ENCODE measurements around the gene NPAS3. TPM values are rescaled to one million over a fixed set of nuclear protein-coding genes. Genes with fewer than 3 reads are reported as not detected.

The NPAS3 gene
- total and polyA plus RNA-seq, 5 donors from 2014 or later: not detected

GRCh38 chr14:33584697-33585096 lies 646.0 kb downstream of the NPAS3 start:
- Histone ChIP-seq H3K4me1 (ENCODE audit: control insufficient read depth, insufficient read depth, low read length, poor library complexity, severe bottlenecking) (no peaks in the 10 kb centered on the region), H3K27ac (ENCODE audit: insufficient read depth, low read length, poor library complexity, severe bottlenecking) (no peak overlapping the region), H3K4me3 (ENCODE audit: low read depth, low read length) (no peak overlapping the region), H3K9me3 (ENCODE audit: control insufficient read depth in 2 of 2, low read length in 2 of 2) (no peaks in the 10 kb centered on the region), H3K27me3 (ENCODE audit: control insufficient read depth, insufficient read depth, low read length) (no peaks in the 10 kb centered on the region), H3K36me3 (ENCODE audit: control insufficient read depth, insufficient read depth, low read length) (no peaks in the 10 kb centered on the region)
- no peaks in the 10 kb centered on the region for H3K27me3 Mint-ChIP-seq
- ATAC-seq (ENCODE audit: low read depth in 2 of 2): no peak
- H3K4me3 Mint-ChIP-seq: no peak overlapping the region
- no peak for DNase-seq
- peaks cover 0 to 3% (median 0%) of the 10 kb centered on the region in 7 donors for H3K9me3 Mint-ChIP-seq
- H3K27ac Mint-ChIP-seq: no peak overlapping the region
- no peaks in the 10 kb centered on the region for H3K36me3 Mint-ChIP-seq
- no peaks in the 10 kb centered on the region for H3K4me1 Mint-ChIP-seq

DNA sequence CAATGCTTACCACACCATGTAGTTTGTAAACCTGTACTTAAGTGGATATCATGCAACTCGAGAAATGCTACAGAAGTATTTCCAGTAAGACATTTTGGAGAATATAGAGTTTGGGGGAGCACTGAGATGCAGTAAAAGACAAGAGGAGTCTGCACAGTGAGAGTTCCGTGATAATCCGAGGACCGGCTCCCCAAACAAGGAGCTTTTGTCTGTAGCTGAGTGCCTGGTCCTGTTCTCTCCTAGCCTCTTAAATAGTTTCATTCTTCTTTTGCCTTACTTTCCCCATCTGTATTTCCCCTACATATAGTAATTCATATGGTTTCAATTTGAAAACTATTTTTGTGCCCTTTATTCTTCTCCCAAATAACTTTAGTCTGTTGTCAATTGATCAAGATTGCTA lies 648.1 kb downstream of the NPAS3 start:
- Mint-ChIP-seq H3K4me3 (no peak overlapping the region), H3K9me3 (peaks cover 0 to 3% (median 0%) of the 10 kb centered on the region in 7 donors), H3K27me3 (no peaks in the 10 kb centered on the region), H3K36me3 (no peaks in the 10 kb centered on the region), H3K27ac (no peak overlapping the region), H3K4me1 (no peaks in the 10 kb centered on the region)
- Histone ChIP-seq H3K4me3 (ENCODE audit: low read depth, low read length) (no peak overlapping the region), H3K9me3 (ENCODE audit: control insufficient read depth in 2 of 2, low read length in 2 of 2) (no peaks in the 10 kb centered on the region), H3K4me1 (ENCODE audit: control insufficient read depth, insufficient read depth, low read length, poor library complexity, severe bottlenecking) (no peaks in the 10 kb centered on the region), H3K27ac (ENCODE audit: insufficient read depth, low read length, poor library complexity, severe bottlenecking) (no peak overlapping the region), H3K27me3 (ENCODE audit: control insufficient read depth, insufficient read depth, low read length) (no peaks in the 10 kb centered on the region), H3K36me3 (ENCODE audit: control insufficient read depth, insufficient read depth, low read length) (no peaks in the 10 kb centered on the region)
- ATAC-seq (ENCODE audit: low read depth in 2 of 2) (no peak), DNase-seq (no peak)

DNA sequence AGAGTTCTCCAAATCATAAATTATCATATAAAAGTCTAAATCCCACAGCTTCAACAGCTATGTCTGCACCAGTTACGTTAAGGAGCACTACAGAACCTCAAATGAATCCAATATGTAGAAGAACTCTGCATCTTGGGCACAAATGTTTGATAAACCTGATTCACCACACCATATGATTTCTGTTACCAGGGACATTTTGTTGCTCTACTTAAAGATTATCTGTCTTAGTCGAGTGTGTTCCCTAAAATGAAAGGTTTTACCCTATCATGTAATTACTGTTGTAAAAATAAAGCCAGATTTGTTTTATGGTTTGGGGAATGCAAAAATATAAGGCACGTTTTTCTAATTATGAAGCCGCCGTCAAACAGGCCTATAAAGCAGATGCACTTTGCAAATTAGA lies 649.1 kb downstream of the NPAS3 start:
- DNase-seq (no peak), ATAC-seq (ENCODE audit: low read depth in 2 of 2) (no peak)
- Mint-ChIP-seq H3K36me3 (no peaks in the 10 kb centered on the region), H3K9me3 (peaks cover 0 to 3% (median 0%) of the 10 kb centered on the region in 7 donors), H3K27ac (no peak overlapping the region), H3K27me3 (no peaks in the 10 kb centered on the region), H3K4me3 (no peak overlapping the region), H3K4me1 (no peaks in the 10 kb centered on the region)
- no peaks in the 10 kb centered on the region for H3K36me3 ChIP-seq (ENCODE audit: control insufficient read depth, insufficient read depth, low read length)
- H3K4me3 ChIP-seq (ENCODE audit: low read depth, low read length): no peak overlapping the region
- no peaks in the 10 kb centered on the region for H3K27me3 ChIP-seq (ENCODE audit: control insufficient read depth, insufficient read depth, low read length)
- no peaks in the 10 kb centered on the region for H3K9me3 ChIP-seq (ENCODE audit: control insufficient read depth in 2 of 2, low read length in 2 of 2)
- H3K4me1 ChIP-seq (ENCODE audit: control insufficient read depth, insufficient read depth, low read length, poor library complexity, severe bottlenecking): no peaks in the 10 kb centered on the region
- H3K27ac ChIP-seq (ENCODE audit: insufficient read depth, low read length, poor library complexity, severe bottlenecking): no peak overlapping the region

GRCh38 chr14:33588771-33589170 lies 650.1 kb downstream of the NPAS3 start:
- no peaks in the 10 kb centered on the region for H3K27me3 ChIP-seq (ENCODE audit: control insufficient read depth, insufficient read depth, low read length)
- H3K4me1 Mint-ChIP-seq: no peaks in the 10 kb centered on the region
- no peak for ATAC-seq (ENCODE audit: low read depth in 2 of 2)

GRCh38 chr14:33589334-33589733 lies 650.7 kb downstream of the NPAS3 start:
- Histone ChIP-seq H3K9me3 (ENCODE audit: control insufficient read depth in 2 of 2, low read length in 2 of 2) (no peaks in the 10 kb centered on the region), H3K27me3 (ENCODE audit: control insufficient read depth, insufficient read depth, low read length) (no peaks in the 10 kb centered on the region), H3K36me3 (ENCODE audit: control insufficient read depth, insufficient read depth, low read length) (no peaks in the 10 kb centered on the region), H3K4me1 (ENCODE audit: control insufficient read depth, insufficient read depth, low read length, poor library complexity, severe bottlenecking) (no peaks in the 10 kb centered on the region), H3K27ac (ENCODE audit: insufficient read depth, low read length, poor library complexity, severe bottlenecking) (no peak overlapping the region), H3K4me3 (ENCODE audit: low read depth, low read length) (no peak overlapping the region)
- no peaks in the 10 kb centered on the region for H3K27me3 Mint-ChIP-seq
- H3K36me3 Mint-ChIP-seq: no peaks in the 10 kb centered on the region
- ATAC-seq (ENCODE audit: low read depth in 2 of 2): no peak
- no peak overlapping the region for H3K4me3 Mint-ChIP-seq
- H3K27ac Mint-ChIP-seq: no peak overlapping the region
- H3K4me1 Mint-ChIP-seq: no peaks in the 10 kb centered on the region
- peaks cover 0 to 3% (median 0%) of the 10 kb centered on the region in 7 donors for H3K9me3 Mint-ChIP-seq
- DNase-seq: no peak

More at GRCh38 chr14:33588771-33589170, 650.1 kb downstream of the NPAS3 start:
- Mint-ChIP-seq H3K36me3 (no peaks in the 10 kb centered on the region), H3K4me3 (no peak overlapping the region), H3K27ac (no peak overlapping the region), H3K9me3 (peaks cover 0 to 3% (median 0%) of the 10 kb centered on the region in 7 donors), H3K27me3 (no peaks in the 10 kb centered on the region)
- Histone ChIP-seq H3K27ac (ENCODE audit: insufficient read depth, low read length, poor library complexity, severe bottlenecking) (no peak overlapping the region), H3K36me3 (ENCODE audit: control insufficient read depth, insufficient read depth, low read length) (no peaks in the 10 kb centered on the region), H3K4me3 (ENCODE audit: low read depth, low read length) (no peak overlapping the region), H3K9me3 (ENCODE audit: control insufficient read depth in 2 of 2, low read length in 2 of 2) (no peaks in the 10 kb centered on the region), H3K4me1 (ENCODE audit: control insufficient read depth, insufficient read depth, low read length, poor library complexity, severe bottlenecking) (no peaks in the 10 kb centered on the region)
- DNase-seq: no peak

GRCh38 chr14:33590891-33591630 lies 652.4 kb downstream of the NPAS3 start:
- no peaks in the 10 kb centered on the region for H3K9me3 ChIP-seq (ENCODE audit: control insufficient read depth in 2 of 2, low read length in 2 of 2)
- no peaks in the 10 kb centered on the region for H3K4me1 Mint-ChIP-seq
- no peak for DNase-seq
- H3K27me3 Mint-ChIP-seq: no peaks in the 10 kb centered on the region
- no peak for ATAC-seq (ENCODE audit: low read depth in 2 of 2)
- H3K27ac ChIP-seq (ENCODE audit: insufficient read depth, low read length, poor library complexity, severe bottlenecking): no peak overlapping the region
- H3K9me3 Mint-ChIP-seq: peaks cover 0 to 3% (median 0%) of the 10 kb centered on the region in 7 donors
- no peak overlapping the region for H3K27ac Mint-ChIP-seq
- H3K4me3 ChIP-seq (ENCODE audit: low read depth, low read length): no peak overlapping the region
- no peaks in the 10 kb centered on the region for H3K36me3 Mint-ChIP-seq
- no peaks in the 10 kb centered on the region for H3K36me3 ChIP-seq (ENCODE audit: control insufficient read depth, insufficient read depth, low read length)
- no peak overlapping the region for H3K4me3 Mint-ChIP-seq
- H3K27me3 ChIP-seq (ENCODE audit: control insufficient read depth, insufficient read depth, low read length): no peaks in the 10 kb centered on the region
- H3K4me1 ChIP-seq (ENCODE audit: control insufficient read depth, insufficient read depth, low read length, poor library complexity, severe bottlenecking): no peaks in the 10 kb centered on the region

GRCh38 chr14:33592297-33592696 lies 653.6 kb downstream of the NPAS3 start:
- Mint-ChIP-seq H3K27me3 (no peaks in the 10 kb centered on the region), H3K4me3 (no peak overlapping the region), H3K4me1 (no peaks in the 10 kb centered on the region), H3K9me3 (peaks cover 0 to 2% (median 0%) of the 10 kb centered on the region in 7 donors), H3K36me3 (no peaks in the 10 kb centered on the region), H3K27ac (peak overlapping the region in 1 of 3 donors; percentile 21)
- ATAC-seq (ENCODE audit: low read depth in 2 of 2): no peak
- Histone ChIP-seq H3K4me1 (ENCODE audit: control insufficient read depth, insufficient read depth, low read length, poor library complexity, severe bottlenecking) (no peaks in the 10 kb centered on the region), H3K4me3 (ENCODE audit: low read depth, low read length) (no peak overlapping the region), H3K27ac (ENCODE audit: insufficient read depth, low read length, poor library complexity, severe bottlenecking) (no peak overlapping the region), H3K9me3 (ENCODE audit: control insufficient read depth in 2 of 2, low read length in 2 of 2) (no peaks in the 10 kb centered on the region), H3K27me3 (ENCODE audit: control insufficient read depth, insufficient read depth, low read length) (no peaks in the 10 kb centered on the region), H3K36me3 (ENCODE audit: control insufficient read depth, insufficient read depth, low read length) (no peaks in the 10 kb centered on the region)
- no peak for DNase-seq

Measured in CD4-positive, CD25-positive, alpha-beta regulatory T cell (primary cell).